KMS-11 (cell line): ENCODE measurements around the gene IL17RE.

ENCODE experiments used
- H2AFZ ChIP-seq: fragments of 200-600 bp; sonication (generic); 2 replicates; pipeline ENCODE4 v1.6.1; 2016; ENCODE audit warnings: antibody characterized with exemption, mixed run types, low read depth
- H3K27ac ChIP-seq: fragments of 200-600 bp; sonication (generic); 2 replicates; pipeline ENCODE4 v1.6.1; 2016; ENCODE audit warnings: mild to moderate bottlenecking, mixed run types
- H3K27me3 ChIP-seq: fragments of 200-600 bp; sonication (generic); 2 replicates; pipeline ENCODE4 v1.6.1; 2017; ENCODE audit warnings: mild to moderate bottlenecking, low read depth, mixed run types, moderate library complexity; ENCODE audit not compliant: insufficient read depth
- H3K36me3 ChIP-seq: fragments of 200-600 bp; sonication (generic); 2 replicates; pipeline ENCODE4 v1.6.1; 2017; ENCODE audit warnings: mild to moderate bottlenecking, mixed run types; ENCODE audit not compliant: insufficient read depth
- H3K4me1 ChIP-seq: fragments of 200-600 bp; sonication (generic); 2 replicates; pipeline ENCODE4 v1.6.1; 2016; ENCODE audit warnings: mild to moderate bottlenecking, low read depth, mixed run types; ENCODE audit not compliant: poor library complexity, severe bottlenecking
- H3K4me2 ChIP-seq: fragments of 200-600 bp; sonication (generic); 2 replicates; pipeline ENCODE4 v1.7.0; 2016; ENCODE audit warnings: mild to moderate bottlenecking, mixed run types
- H3K4me3 ChIP-seq: fragments of 200-600 bp; sonication (generic); IDR thresholded peaks from 2 replicates; pipeline ENCODE4 v1.6.1; 2017; ENCODE audit warnings: low read depth, low read length, mixed read lengths; ENCODE audit not compliant: insufficient read depth
- H3K79me2 ChIP-seq: fragments of 200-600 bp; sonication (generic); 2 replicates; pipeline ENCODE4 v1.6.1; 2016; ENCODE audit warnings: low read depth, mixed run types; ENCODE audit not compliant: insufficient read depth
- H3K9ac ChIP-seq: fragments of 200-600 bp; sonication (generic); 2 replicates; pipeline ENCODE4 v1.6.1; 2016; ENCODE audit warnings: mild to moderate bottlenecking, mixed run types
- H4K20me1 ChIP-seq: fragments of 200-600 bp; sonication (generic); 2 replicates; pipeline ENCODE4 v1.6.1; 2016; ENCODE audit warnings: mild to moderate bottlenecking, mixed run types; ENCODE audit not compliant: insufficient read depth
- TF ChIP-seq, protein P1 (sequence below): fragments of 200-600 bp; sonication (generic); conservative IDR thresholded peaks from 2 replicates; pipeline ENCODE4 v1.6.1; 2017; ENCODE audit warnings: low read depth, mild to moderate bottlenecking, antibody characterized with exemption, low read length, moderate library complexity, mixed read lengths

The IL17RE gene

DNA sequence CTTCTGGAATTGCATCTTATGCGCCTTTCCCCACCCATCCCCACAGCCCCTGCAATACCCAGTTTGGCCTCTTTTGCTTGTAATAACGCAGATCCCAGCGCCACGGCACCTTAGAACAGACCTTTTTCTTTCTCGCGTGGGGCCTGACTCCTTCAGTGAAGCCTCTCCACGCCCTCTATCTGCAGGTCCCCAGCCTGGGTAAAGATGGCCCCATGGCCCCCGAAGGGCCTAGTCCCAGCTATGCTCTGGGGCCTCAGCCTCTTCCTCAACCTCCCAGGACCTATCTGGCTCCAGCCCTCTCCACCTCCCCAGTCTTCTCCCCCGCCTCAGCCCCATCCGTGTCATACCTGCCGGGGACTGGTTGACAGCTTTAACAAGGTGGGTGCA, 31.6 kb downstream of the IL17RE start:
- Histone ChIP-seq H3K4me3 (peak overlapping the region; percentile 40), H3K27ac (peak overlapping the region; percentile 85), H3K36me3 (no peaks in the 10 kb centered on the region), H4K20me1 (no peaks in the 10 kb centered on the region), H2AFZ (peak overlapping the region; percentile 54), H3K79me2 (no peaks in the 10 kb centered on the region; the same call in 1 of the 2 replicates), H3K4me2 (peak overlapping the region; percentile 78), H3K27me3 (no peaks in the 10 kb centered on the region), H3K4me1 (peaks cover 20% of the 10 kb centered on the region), H3K9ac (peak overlapping the region; percentile 83)
- TF ChIP-seq, protein P1, sequence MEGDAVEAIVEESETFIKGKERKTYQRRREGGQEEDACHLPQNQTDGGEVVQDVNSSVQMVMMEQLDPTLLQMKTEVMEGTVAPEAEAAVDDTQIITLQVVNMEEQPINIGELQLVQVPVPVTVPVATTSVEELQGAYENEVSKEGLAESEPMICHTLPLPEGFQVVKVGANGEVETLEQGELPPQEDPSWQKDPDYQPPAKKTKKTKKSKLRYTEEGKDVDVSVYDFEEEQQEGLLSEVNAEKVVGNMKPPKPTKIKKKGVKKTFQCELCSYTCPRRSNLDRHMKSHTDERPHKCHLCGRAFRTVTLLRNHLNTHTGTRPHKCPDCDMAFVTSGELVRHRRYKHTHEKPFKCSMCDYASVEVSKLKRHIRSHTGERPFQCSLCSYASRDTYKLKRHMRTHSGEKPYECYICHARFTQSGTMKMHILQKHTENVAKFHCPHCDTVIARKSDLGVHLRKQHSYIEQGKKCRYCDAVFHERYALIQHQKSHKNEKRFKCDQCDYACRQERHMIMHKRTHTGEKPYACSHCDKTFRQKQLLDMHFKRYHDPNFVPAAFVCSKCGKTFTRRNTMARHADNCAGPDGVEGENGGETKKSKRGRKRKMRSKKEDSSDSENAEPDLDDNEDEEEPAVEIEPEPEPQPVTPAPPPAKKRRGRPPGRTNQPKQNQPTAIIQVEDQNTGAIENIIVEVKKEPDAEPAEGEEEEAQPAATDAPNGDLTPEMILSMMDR = no peak

DNA sequence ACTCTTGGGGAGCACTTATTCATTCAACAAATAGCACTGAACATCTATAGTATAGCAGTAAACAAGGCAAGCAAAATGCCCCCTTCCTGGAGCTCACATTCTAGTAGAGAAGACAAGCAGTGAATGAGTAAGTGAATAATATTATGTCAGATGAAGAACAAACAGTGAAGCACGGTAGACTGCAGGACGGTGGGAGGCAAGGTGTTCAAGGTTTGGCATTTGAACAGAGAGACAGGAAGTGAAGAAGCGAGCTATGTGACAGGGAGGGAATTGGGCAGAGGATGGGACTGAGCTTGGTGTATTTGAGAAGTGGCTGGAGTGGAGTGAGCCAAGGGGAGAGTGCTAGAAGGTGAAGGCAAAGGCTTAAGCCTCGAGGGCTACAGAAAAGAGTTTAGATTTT, 32.3 kb downstream of the IL17RE start:
- peaks cover 20% of the 10 kb centered on the region for H3K4me1 ChIP-seq
- H3K79me2 ChIP-seq = no peaks in the 10 kb centered on the region; the same call in 1 of the 2 replicates
- no peak overlapping the region for H3K4me3 ChIP-seq
- peak overlapping the region; percentile 78; the same call in 1 of the 2 replicates for H3K4me2 ChIP-seq
- H3K27me3 ChIP-seq = no peaks in the 10 kb centered on the region
- TF ChIP-seq, protein P1 = no peak
- no peaks in the 10 kb centered on the region for H4K20me1 ChIP-seq
- H3K36me3 ChIP-seq = no peaks in the 10 kb centered on the region
- H3K27ac ChIP-seq = no peak overlapping the region
- H3K9ac ChIP-seq = no peak overlapping the region
- no peak overlapping the region for H2AFZ ChIP-seq

GRCh38 chr3:9935966-9936510, 33.4 kb downstream of the IL17RE start:
- TF ChIP-seq, protein P1 = no peak
- Histone ChIP-seq H3K9ac (no peak overlapping the region), H2AFZ (no peak overlapping the region), H3K4me1 (peaks cover 20% of the 10 kb centered on the region), H4K20me1 (no peaks in the 10 kb centered on the region), H3K36me3 (no peaks in the 10 kb centered on the region), H3K4me2 (no peak overlapping the region), H3K4me3 (no peak overlapping the region), H3K27ac (no peak overlapping the region), H3K79me2 (no peaks in the 10 kb centered on the region; the same call in 1 of the 2 replicates), H3K27me3 (no peaks in the 10 kb centered on the region)

DNA sequence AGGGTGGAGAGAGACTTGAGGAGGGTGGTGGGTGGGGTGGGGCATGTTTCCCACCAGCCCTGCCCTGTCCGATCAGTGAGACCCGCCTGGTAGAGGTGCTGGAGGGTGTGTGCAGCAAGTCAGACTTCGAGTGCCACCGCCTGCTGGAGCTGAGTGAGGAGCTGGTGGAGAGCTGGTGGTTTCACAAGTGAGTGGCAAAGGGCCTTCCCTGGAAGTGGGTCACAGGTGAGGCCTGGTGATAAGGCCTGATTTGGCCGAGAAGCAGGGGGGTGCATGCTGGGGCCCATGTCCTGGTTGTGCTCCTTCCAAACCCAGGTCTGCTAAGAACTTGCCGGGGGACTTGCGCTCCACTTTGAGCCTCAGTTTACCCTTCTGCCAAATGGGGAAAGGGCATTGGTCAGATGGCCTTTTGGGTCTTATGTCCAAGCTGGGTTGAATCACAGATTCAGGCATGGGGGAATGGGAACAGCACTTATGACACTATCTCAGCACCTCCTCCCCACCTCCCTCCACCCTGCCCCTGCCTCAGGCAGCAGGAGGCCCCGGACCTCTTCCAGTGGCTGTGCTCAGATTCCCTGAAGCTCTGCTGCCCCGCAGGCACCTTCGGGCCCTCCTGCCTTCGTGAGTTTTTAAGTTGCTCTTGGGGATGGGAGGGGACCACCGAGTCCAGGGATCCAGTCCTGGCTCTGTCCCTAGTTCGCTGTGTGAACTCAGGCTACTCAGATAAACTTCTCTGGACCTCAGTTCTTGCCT, 35.0 kb downstream of the IL17RE start:
- Histone ChIP-seq H3K4me2 (no peak overlapping the region), H3K36me3 (no peaks in the 10 kb centered on the region)

More for the DNA sequence above, 35.0 kb downstream of the IL17RE start:
- no peak overlapping the region for H3K9ac ChIP-seq
- H3K27me3 ChIP-seq = no peaks in the 10 kb centered on the region
- H3K79me2 ChIP-seq = no peaks in the 10 kb centered on the region
- TF ChIP-seq, protein P1 = no peak
- H3K4me1 ChIP-seq = peaks cover 14% of the 10 kb centered on the region
- H3K4me3 ChIP-seq = no peak overlapping the region
- no peak overlapping the region for H3K27ac ChIP-seq
- H4K20me1 ChIP-seq = no peaks in the 10 kb centered on the region
- no peak overlapping the region for H2AFZ ChIP-seq
